Stomach (tissue), 9 donors: ENCODE measurements around the gene ZNF891. TPM values are rescaled to one million over a fixed set of nuclear protein-coding genes. Genes with fewer than 3 reads are reported as not detected.

ENCODE experiments used
- DNase-seq, 2 donors: peaks; one replicate each; pipeline versions ENCODE4 v3.0.0 to v3.0.0-alpha.2; 2013 to 2019
- H3K27ac ChIP-seq, 5 donors: fragments of 200-600 bp in 4 of 5; sonication (generic) in 4 of 5; one replicate each; pipeline ENCODE4 v1.5.1; 2013 to 2019; ENCODE audit warnings: mild to moderate bottlenecking in 1 of 5, moderate library complexity in 1 of 5
- H3K27me3 ChIP-seq, 3 donors: fragments of 200-600 bp; sonication (generic); one replicate each; pipeline ENCODE4 v1.5.1; 2017 to 2019; ENCODE audit warnings: mixed run types in 1 of 3
- H3K36me3 ChIP-seq, 4 donors: fragments of 200-600 bp; sonication (generic); 1 replicate in 3 of 4; 2 replicates in 1 of 4; pipeline ENCODE4 v1.5.1; 2016 to 2019
- H3K4me1 ChIP-seq, 4 donors: fragments of 200-600 bp; sonication (generic); one replicate each; pipeline ENCODE4 v1.5.1; 2016 to 2019
- H3K4me3 ChIP-seq, 4 donors: fragments of 200-600 bp; sonication (generic) in 3 of 4; one replicate each; pipeline ENCODE4 v1.5.1; 2016 to 2019; ENCODE audit warnings: mild to moderate bottlenecking in 1 of 4
- H3K9me3 ChIP-seq, 4 donors: fragments of 200-600 bp; sonication (generic); one replicate each; pipeline ENCODE4 v1.5.1; 2016 to 2019
- EP300 ChIP-seq: sonication (generic); formaldehyde crosslinking; IDR thresholded peaks from one replicate; pipeline ENCODE4 v1.6.1; 2017; ENCODE audit warnings: antibody characterized with exemption
- POLR2A ChIP-seq, 4 donors: fragments of 450-650 bp; IDR thresholded peaks; one replicate each; pipeline ENCODE4 v1.6.1; 2016; ENCODE audit warnings: antibody characterized with exemption in 4 of 4, control low read depth in 2 of 4, mild to moderate bottlenecking in 1 of 4, moderate library complexity in 1 of 4
- POLR2AphosphoS5 ChIP-seq, 3 donors: sonication (generic); formaldehyde crosslinking; IDR thresholded peaks; one replicate each; pipeline ENCODE4 v1.6.1; 2016; ENCODE audit warnings: antibody characterized with exemption in 3 of 3
- WGBS, 5 donors: extraction: QIAGEN DNeasy Blood & Tissue Kit in 3 of 5; methylation state at CpG; one replicate each; pipeline versions ENCODE4 v1.1.5 to v1.1.7; 2013 to 2018; 5-methylcytosine and 5-hydroxymethylcytosine counted together
- intact Hi-C: fragments of 100-400 bp; cut with DNase I; formaldehyde crosslinking; loops from one replicate; pipeline ENCODE4 v1.15.1; 2023; ENCODE audit warnings: low total_unique reads
- polyA plus RNA-seq, 3 donors: library from polyadenylated mRNA; stranded (reverse); fragments of 200-250 nt; gene quantifications; one replicate each; pipeline ENCODE4 v1.2.3, GENCODE V29; 2013
- total RNA-seq, 5 donors: library from RNA; depleted of rRNA; stranded (reverse); fragments of >200 nt; gene quantifications; one replicate each; pipeline versions ENCODE4 v1.1.0 to v1.2.3, GENCODE V29; 2014 to 2016
- TF ChIP-seq, protein P1 (sequence below), 7 experiments: fragments of 450-650 bp in 4 of 7; fragments of 200-600 bp in 3 of 7; sonication (generic) in 3 of 7; IDR thresholded peaks; one replicate each; pipeline ENCODE4 v1.5.1; 2016 to 2019; ENCODE audit warnings: antibody characterized with exemption in 7 of 7, control low read depth in 2 of 7, mild to moderate bottlenecking in 1 of 7
- donor health status: healthy with polysubstance abuse.
- donor health status: Bipolar disorder and iron deficiency.
- donor health status: healthy.

Gene ZNF891
- total and polyA plus RNA-seq, 8 donors, result 0.15 to 6.4 (median 2.0) TPM

DNA sequence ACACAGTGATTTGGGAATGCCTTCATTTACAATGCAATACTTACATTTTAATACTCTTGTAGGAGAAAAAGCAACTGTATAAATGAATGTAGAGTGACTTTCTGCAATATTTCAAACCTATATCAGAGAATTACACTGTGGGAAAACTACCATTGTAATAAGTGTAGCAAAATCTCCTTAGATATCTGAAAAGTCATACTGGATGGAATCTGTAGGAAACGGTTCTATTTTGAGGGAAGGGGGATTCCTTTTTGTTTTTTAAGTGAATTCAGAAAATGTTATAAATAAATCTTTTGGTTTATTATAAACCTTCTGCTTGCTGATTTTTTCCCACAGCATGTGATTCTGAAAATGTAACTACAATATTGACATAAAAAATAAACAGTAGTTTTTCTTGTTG, 23.0 kb downstream of the ZNF891 start:
- intact Hi-C loops, result no loop called here
- H3K27me3 ChIP-seq, result no peaks in the 10 kb centered on the region
- H3K9me3 ChIP-seq, result peaks cover 93 to 100% (median 99%) of the 10 kb centered on the region in 4 donors
- no peak overlapping the region for H3K27ac ChIP-seq
- 90 to 100% (median 100%) methylated on average over 1 of the region's 1 CpG for WGBS, 5 donors
- H3K36me3 ChIP-seq, result peaks cover 45 to 88% (median 73%) of the 10 kb centered on the region in 4 donors
- TF ChIP-seq, protein P1, sequence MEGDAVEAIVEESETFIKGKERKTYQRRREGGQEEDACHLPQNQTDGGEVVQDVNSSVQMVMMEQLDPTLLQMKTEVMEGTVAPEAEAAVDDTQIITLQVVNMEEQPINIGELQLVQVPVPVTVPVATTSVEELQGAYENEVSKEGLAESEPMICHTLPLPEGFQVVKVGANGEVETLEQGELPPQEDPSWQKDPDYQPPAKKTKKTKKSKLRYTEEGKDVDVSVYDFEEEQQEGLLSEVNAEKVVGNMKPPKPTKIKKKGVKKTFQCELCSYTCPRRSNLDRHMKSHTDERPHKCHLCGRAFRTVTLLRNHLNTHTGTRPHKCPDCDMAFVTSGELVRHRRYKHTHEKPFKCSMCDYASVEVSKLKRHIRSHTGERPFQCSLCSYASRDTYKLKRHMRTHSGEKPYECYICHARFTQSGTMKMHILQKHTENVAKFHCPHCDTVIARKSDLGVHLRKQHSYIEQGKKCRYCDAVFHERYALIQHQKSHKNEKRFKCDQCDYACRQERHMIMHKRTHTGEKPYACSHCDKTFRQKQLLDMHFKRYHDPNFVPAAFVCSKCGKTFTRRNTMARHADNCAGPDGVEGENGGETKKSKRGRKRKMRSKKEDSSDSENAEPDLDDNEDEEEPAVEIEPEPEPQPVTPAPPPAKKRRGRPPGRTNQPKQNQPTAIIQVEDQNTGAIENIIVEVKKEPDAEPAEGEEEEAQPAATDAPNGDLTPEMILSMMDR (IDR thresholded peaks at IDR 0.05), result no peak
- TF ChIP-seq POLR2A (IDR thresholded peaks at IDR 0.05), result no peak
- no peak for TF ChIP-seq POLR2AphosphoS5 (IDR thresholded peaks at IDR 0.05)
- TF ChIP-seq EP300, result no peak
- no peaks in the 10 kb centered on the region for H3K4me1 ChIP-seq
- no peak overlapping the region for H3K4me3 ChIP-seq
- DNase-seq, result no peak

DNA sequence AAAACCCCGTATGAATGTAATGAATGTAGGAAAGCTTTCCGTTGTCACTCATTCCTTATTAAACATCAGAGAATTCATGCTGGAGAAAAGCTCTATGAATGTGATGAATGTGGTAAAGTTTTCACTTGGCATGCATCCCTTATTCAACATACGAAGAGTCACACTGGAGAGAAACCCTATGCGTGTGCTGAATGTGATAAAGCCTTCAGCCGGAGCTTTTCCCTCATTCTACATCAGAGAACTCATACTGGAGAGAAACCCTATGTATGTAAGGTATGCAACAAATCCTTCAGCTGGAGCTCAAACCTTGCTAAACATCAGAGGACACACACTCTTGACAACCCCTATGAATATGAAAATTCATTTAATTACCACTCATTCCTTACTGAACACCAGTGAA, 23.8 kb downstream of the ZNF891 start:
- TF ChIP-seq POLR2A (IDR thresholded peaks at IDR 0.05), result no peak
- no peak for TF ChIP-seq POLR2AphosphoS5 (IDR thresholded peaks at IDR 0.05)
- no peak for TF ChIP-seq EP300
- TF ChIP-seq, protein P1 (IDR thresholded peaks at IDR 0.05), result no peak
- no peak overlapping the region for H3K4me3 ChIP-seq
- H3K36me3 ChIP-seq, result peaks cover 54 to 96% (median 81%) of the 10 kb centered on the region in 4 donors
- H3K27me3 ChIP-seq, result no peaks in the 10 kb centered on the region
- no peak overlapping the region for H3K27ac ChIP-seq
- intact Hi-C loops, result no loop called here
- peaks cover 97 to 100% (median 100%) of the 10 kb centered on the region in 4 donors for H3K9me3 ChIP-seq
- no peaks in the 10 kb centered on the region for H3K4me1 ChIP-seq
- no peak for DNase-seq
- WGBS, 5 donors, result 94 to 99% (median 97%) methylated on average over 5 of the region's 5 CpGs

DNA sequence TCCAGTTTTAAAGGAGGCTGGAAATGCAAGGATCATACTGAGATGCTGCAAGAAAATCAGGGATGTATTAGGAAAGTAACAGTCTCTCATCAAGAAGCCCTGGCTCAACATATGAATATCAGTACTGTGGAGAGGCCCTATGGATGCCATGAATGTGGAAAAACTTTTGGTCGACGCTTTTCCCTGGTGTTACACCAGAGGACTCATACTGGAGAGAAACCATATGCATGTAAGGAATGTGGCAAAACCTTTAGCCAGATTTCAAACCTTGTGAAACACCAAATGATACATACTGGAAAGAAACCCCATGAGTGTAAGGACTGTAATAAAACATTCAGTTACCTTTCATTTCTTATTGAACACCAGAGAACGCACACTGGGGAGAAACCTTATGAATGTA, 24.5 kb downstream of the ZNF891 start:
- Histone ChIP-seq H3K4me3 (no peak overlapping the region), H3K27ac (no peak overlapping the region), H3K36me3 (peaks cover 60 to 100% (median 88%) of the 10 kb centered on the region in 4 donors), H3K9me3 (peaks cover 97 to 100% (median 100%) of the 10 kb centered on the region in 4 donors), H3K27me3 (no peaks in the 10 kb centered on the region), H3K4me1 (no peaks in the 10 kb centered on the region)
- no peak for DNase-seq
- no peak for TF ChIP-seq EP300
- TF ChIP-seq, protein P1 (IDR thresholded peaks at IDR 0.05), result no peak
- no peak for TF ChIP-seq POLR2AphosphoS5 (IDR thresholded peaks at IDR 0.05)
- no peak for TF ChIP-seq POLR2A (IDR thresholded peaks at IDR 0.05)
- intact Hi-C loops, result no loop called here
- WGBS, 5 donors, result 95 to 99% (median 98%) methylated on average over 3 of the region's 3 CpGs

DNA sequence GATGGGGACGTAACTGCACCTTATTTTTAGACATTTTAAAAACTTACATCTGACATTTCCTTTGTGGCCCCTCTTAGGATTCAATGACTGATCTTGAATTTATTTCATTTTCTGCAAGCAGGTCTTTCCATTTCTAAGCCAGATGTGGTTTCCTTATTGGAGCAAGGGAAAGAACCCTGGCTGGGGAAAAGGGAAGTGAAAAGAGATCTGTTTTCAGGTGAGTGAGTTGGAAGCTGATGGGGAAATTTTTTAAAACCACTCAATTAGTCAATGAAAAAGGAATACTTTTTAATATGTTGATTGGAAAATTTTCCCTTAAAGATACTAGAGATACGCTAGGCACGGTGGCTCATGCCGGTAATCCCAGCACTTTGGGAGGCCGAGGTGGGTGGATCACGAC, 46.7 kb downstream of the ZNF891 start:
- H3K27me3 ChIP-seq, result no peaks in the 10 kb centered on the region
- intact Hi-C loops, result no loop called here
- H3K36me3 ChIP-seq, result peaks cover 42 to 66% (median 65%) of the 10 kb centered on the region in 4 donors
- WGBS, 5 donors, result 97 to 100% (median 99%) methylated on average over 6 of the region's 6 CpGs
- H3K4me1 ChIP-seq, result peaks cover 6 to 20% (median 10%) of the 10 kb centered on the region in 4 donors
- DNase-seq, result no peak
- H3K27ac ChIP-seq, result no peak overlapping the region
- peaks cover 39 to 84% (median 79%) of the 10 kb centered on the region in 4 donors for H3K9me3 ChIP-seq
- no peak overlapping the region for H3K4me3 ChIP-seq
- no peak for TF ChIP-seq POLR2AphosphoS5 (IDR thresholded peaks at IDR 0.05)
- TF ChIP-seq EP300, result no peak
- TF ChIP-seq POLR2A (IDR thresholded peaks at IDR 0.05), result no peak
- TF ChIP-seq, protein P1 (IDR thresholded peaks at IDR 0.05), result no peak
